Sigmoid colon (tissue), 7 donors: Measurements from ENCODE around the gene PLEKHG5. TPM values are rescaled to one million over a fixed set of nuclear protein-coding genes. Genes with fewer than 3 reads are reported as not detected.
A peak's percentile ranks its signal among the peaks of the same experiment; 100 is the strongest.

Experiments
- DNase-seq: peaks from one replicate; pipeline ENCODE4 v3.0.0-alpha.2; 2019
- H3K27ac ChIP-seq, 4 donors: fragments of 200-600 bp; sonication (generic); one replicate each; pipeline ENCODE4 v1.5.1; 2016 to 2019; ENCODE audit warnings: mild to moderate bottlenecking in 1 of 4
- H3K27me3 ChIP-seq, 3 donors: fragments of 200-600 bp; sonication (generic); one replicate each; pipeline ENCODE4 v1.5.1; 2019; ENCODE audit warnings: mild to moderate bottlenecking in 1 of 3
- H3K36me3 ChIP-seq, 4 donors: fragments of 200-600 bp; sonication (generic); one replicate each; pipeline ENCODE4 v1.5.1; 2016 to 2019
- H3K4me1 ChIP-seq, 4 donors: fragments of 200-600 bp; sonication (generic); one replicate each; pipeline ENCODE4 v1.5.1; 2017 to 2019
- H3K4me3 ChIP-seq, 4 donors: fragments of 200-600 bp; sonication (generic); one replicate each; pipeline ENCODE4 v1.5.1; 2017 to 2019; ENCODE audit warnings: mild to moderate bottlenecking in 2 of 4, moderate library complexity in 1 of 4
- H3K9me3 ChIP-seq, 4 donors: fragments of 200-600 bp in 3 of 4; sonication (generic) in 3 of 4; one replicate each; pipeline versions ENCODE4 v1.5.1 to v1.6.1; 2013 to 2019
- CTCF ChIP-seq, 4 experiments: fragments of 450-650 bp in 3 of 4; fragments of 200-600 bp in 1 of 4; IDR thresholded peaks; one replicate each; pipeline ENCODE4 v1.5.1; 2016 to 2019; ENCODE audit warnings: antibody characterized with exemption in 4 of 4, mild to moderate bottlenecking in 3 of 4, moderate library complexity in 2 of 4
- EP300 ChIP-seq, 4 donors: sonication (generic); formaldehyde crosslinking; IDR thresholded peaks; one replicate each; pipeline ENCODE4 v1.6.1; 2017; ENCODE audit warnings: antibody characterized with exemption in 4 of 4
- POLR2A ChIP-seq, 2 donors: fragments of 450-650 bp; IDR thresholded peaks; one replicate each; pipeline ENCODE4 v1.6.1; 2016; ENCODE audit warnings: antibody characterized with exemption in 2 of 2, mild to moderate bottlenecking in 2 of 2, moderate library complexity in 2 of 2
- POLR2AphosphoS5 ChIP-seq, 4 donors: sonication (generic); formaldehyde crosslinking; IDR thresholded peaks; one replicate each; pipeline ENCODE4 v1.6.1; 2017; ENCODE audit warnings: antibody characterized with exemption in 4 of 4
- WGBS, 2 donors: extraction: QIAGEN DNeasy Blood & Tissue Kit; methylation state at CpG; one replicate each; pipeline ENCODE4 v1.1.7; 2013; 5-methylcytosine and 5-hydroxymethylcytosine counted together
- intact Hi-C: fragments of 100-400 bp; cut with DNase I; formaldehyde crosslinking; loops from one replicate; pipeline ENCODE4 v1.15.1; 2023
- polyA plus RNA-seq, 3 donors: library from polyadenylated mRNA; stranded (reverse); fragments of 200-250 nt; gene quantifications; one replicate each; pipeline ENCODE4 v1.2.3, GENCODE V29; 2013
- total RNA-seq, 4 donors: library from RNA; depleted of rRNA; stranded (reverse); fragments of >200 nt; gene quantifications; one replicate each; pipeline ENCODE4 v1.1.0, GENCODE V29; 2016
- donor health status: healthy with polysubstance abuse.
- donor health status: Bipolar disorder and iron deficiency.
- donor health status: healthy.

The PLEKHG5 gene
- total and polyA plus RNA-seq, 7 donors = 2.5 to 18.8 (median 5.4) TPM

GRCh38 chr1:6424619-6425593 lies 66.6 kb downstream of the PLEKHG5 start, which contains the start of gene ESPN:
Gene ESPN, plus strand, starts transcription at chr1:6424776. Its CDS starts 180 bp downstream, at chr1:6424956.
- TF ChIP-seq POLR2A (IDR thresholded peaks at IDR 0.05) = no peak
- no peak for TF ChIP-seq CTCF (IDR thresholded peaks at IDR 0.05)
- TF ChIP-seq POLR2AphosphoS5 (IDR thresholded peaks at IDR 0.05) = no peak
- TF ChIP-seq EP300 (IDR thresholded peaks at IDR 0.05) = no peak
- no peak for DNase-seq
- Histone ChIP-seq H3K36me3 (no peaks in the 10 kb centered on the region), H3K9me3 (no peaks in the 10 kb centered on the region), H3K27me3 (peaks cover 42 to 99% (median 97%) of the 10 kb centered on the region in 3 donors), H3K27ac (no peak within 1 kb of the TSS), H3K4me1 (peaks cover 0 to 38% (median 31%) of the 10 kb centered on the region in 4 donors), H3K4me3 (peak within 1 kb of the TSS in 3 of 4 donors; percentile 7 to 18 (median 16))
- WGBS, 2 donors = 2 to 5% methylated on average over 99 of the region's 99 CpGs
- intact Hi-C loops = no loop called here

GRCh38 chr1:6424000-6424565 lies 67.4 kb downstream of the PLEKHG5 start:
- no peak for TF ChIP-seq CTCF (IDR thresholded peaks at IDR 0.05)
- no peak for TF ChIP-seq EP300 (IDR thresholded peaks at IDR 0.05)
- TF ChIP-seq POLR2AphosphoS5 (IDR thresholded peaks at IDR 0.05) = no peak
- no peak for TF ChIP-seq POLR2A (IDR thresholded peaks at IDR 0.05)
- WGBS, 2 donors = 4 to 9% methylated on average over 35 of the region's 35 CpGs
- H3K4me1 ChIP-seq = peaks cover 0 to 47% (median 39%) of the 10 kb centered on the region in 4 donors

GRCh38 chr1:6423321-6423999 lies 68.0 kb downstream of the PLEKHG5 start:
- 6 to 11% methylated on average over 24 of the region's 24 CpGs for WGBS, 2 donors
- no peak for TF ChIP-seq EP300 (IDR thresholded peaks at IDR 0.05)
- peak in 2 of 4 experiments; percentile 24 to 52 for TF ChIP-seq CTCF (IDR thresholded peaks at IDR 0.05)
- no peak overlapping the region for H3K27ac ChIP-seq
- no peaks in the 10 kb centered on the region for H3K9me3 ChIP-seq
- H3K4me3 ChIP-seq = no peak overlapping the region
- H3K27me3 ChIP-seq = peaks cover 56 to 100% (median 99%) of the 10 kb centered on the region in 3 donors
- DNase-seq = no peak
- H3K36me3 ChIP-seq = no peaks in the 10 kb centered on the region
- intact Hi-C loops = no loop called here
- H3K4me1 ChIP-seq = peaks cover 0 to 52% (median 44%) of the 10 kb centered on the region in 4 donors

More at GRCh38 chr1:6424000-6424565, 67.4 kb downstream of the PLEKHG5 start:
- Histone ChIP-seq H3K4me3 (no peak overlapping the region), H3K9me3 (no peaks in the 10 kb centered on the region), H3K27ac (no peak overlapping the region), H3K36me3 (no peaks in the 10 kb centered on the region), H3K27me3 (peaks cover 50 to 99% (median 97%) of the 10 kb centered on the region in 3 donors)
- intact Hi-C loops = no loop called here
- DNase-seq = no peak

- intact Hi-C loops = no loop called here
- Histone ChIP-seq H3K36me3 (no peaks in the 10 kb centered on the region), H3K4me1 (peaks cover 0 to 52% (median 44%) of the 10 kb centered on the region in 4 donors), H3K4me3 (no peak overlapping the region), H3K27me3 (peaks cover 68 to 100% (median 94%) of the 10 kb centered on the region in 3 donors), H3K9me3 (no peaks in the 10 kb centered on the region), H3K27ac (no peak overlapping the region)
- 48 to 70% methylated on average over 4 of the region's 4 CpGs for WGBS, 2 donors
- no peak for DNase-seq
- TF ChIP-seq CTCF (IDR thresholded peaks at IDR 0.05) (no peak), POLR2A (IDR thresholded peaks at IDR 0.05) (no peak), EP300 (IDR thresholded peaks at IDR 0.05) (no peak), POLR2AphosphoS5 (IDR thresholded peaks at IDR 0.05) (no peak)
Observed at GRCh38 chr1:6421266-6421665, 70.2 kb downstream of the PLEKHG5 start.
